Osteoblast (primary cell): Measurements from ENCODE around the gene GPRIN2. TPM values are rescaled to one million over a fixed set of nuclear protein-coding genes. Genes with fewer than 3 reads are reported as not detected.

Experiments used
- DNase-seq: peaks from one replicate; pipeline ENCODE4 v3.0.0; 2011; ENCODE audit warnings: low spot score, mixed read lengths; ENCODE audit not compliant: insufficient read length; ENCODE audit errors: missing footprints
- H2AFZ ChIP-seq: 2 replicates; pipeline ENCODE4 v1.6.0; 2011; ENCODE audit warnings: mild to moderate bottlenecking, low read length
- H3K27ac ChIP-seq: 2 replicates; pipeline ENCODE4 v1.5.1; 2011; ENCODE audit warnings: mild to moderate bottlenecking, low read depth, low read length, moderate library complexity
- H3K27me3 ChIP-seq: 2 replicates; pipeline ENCODE4 v1.6.0; 2012; ENCODE audit warnings: mild to moderate bottlenecking, control low read depth, inconsistent platforms, low read length, moderate library complexity; ENCODE audit not compliant: insufficient read depth
- H3K36me3 ChIP-seq: 2 replicates; pipeline ENCODE4 v1.5.1; 2011; ENCODE audit warnings: mild to moderate bottlenecking, low read length, control low read depth, moderate library complexity; ENCODE audit not compliant: insufficient read depth
- H3K4me1 ChIP-seq: 2 replicates; pipeline ENCODE4 v1.5.1; 2011; ENCODE audit warnings: mild to moderate bottlenecking, low read length, control low read depth, moderate library complexity; ENCODE audit not compliant: insufficient read depth
- H3K4me2 ChIP-seq: 2 replicates; pipeline ENCODE4 v1.6.0; 2011; ENCODE audit warnings: mild to moderate bottlenecking, low read length; ENCODE audit not compliant: insufficient read depth
- H3K4me3 ChIP-seq: fragments of 200-600 bp; sonication (generic); 3 replicates; pipeline ENCODE4 v1.5.1; 2012; ENCODE audit warnings: mild to moderate bottlenecking, low read length, inconsistent platforms; ENCODE audit not compliant: insufficient read depth
- H3K79me2 ChIP-seq: 2 replicates; pipeline ENCODE4 v1.6.0; 2012; ENCODE audit warnings: mild to moderate bottlenecking, low read length, control low read depth, inconsistent platforms; ENCODE audit not compliant: insufficient read depth
- H3K9me3 ChIP-seq: 2 replicates; pipeline ENCODE4 v1.5.1; 2011; ENCODE audit warnings: low read depth, low read length, control low read depth
- H4K20me1 ChIP-seq: 2 replicates; pipeline ENCODE4 v1.6.0; 2012; ENCODE audit warnings: mild to moderate bottlenecking, low read length, control low read depth; ENCODE audit not compliant: insufficient read depth
- total RNA-seq: library from RNA; depleted of rRNA; stranded (reverse); fragments of >200 nt; gene quantifications from 2 replicates; pipeline ENCODE4 v1.2.3, GENCODE V29; 2012
- TF ChIP-seq, protein P1 (sequence below): IDR thresholded peaks from 2 replicates; pipeline ENCODE4 v1.5.1; 2011; ENCODE audit warnings: mild to moderate bottlenecking, low read depth, low read length, moderate library complexity; ENCODE audit errors: extremely low read depth

The GPRIN2 gene
- total RNA-seq, 1 donor = not detected

DNA sequence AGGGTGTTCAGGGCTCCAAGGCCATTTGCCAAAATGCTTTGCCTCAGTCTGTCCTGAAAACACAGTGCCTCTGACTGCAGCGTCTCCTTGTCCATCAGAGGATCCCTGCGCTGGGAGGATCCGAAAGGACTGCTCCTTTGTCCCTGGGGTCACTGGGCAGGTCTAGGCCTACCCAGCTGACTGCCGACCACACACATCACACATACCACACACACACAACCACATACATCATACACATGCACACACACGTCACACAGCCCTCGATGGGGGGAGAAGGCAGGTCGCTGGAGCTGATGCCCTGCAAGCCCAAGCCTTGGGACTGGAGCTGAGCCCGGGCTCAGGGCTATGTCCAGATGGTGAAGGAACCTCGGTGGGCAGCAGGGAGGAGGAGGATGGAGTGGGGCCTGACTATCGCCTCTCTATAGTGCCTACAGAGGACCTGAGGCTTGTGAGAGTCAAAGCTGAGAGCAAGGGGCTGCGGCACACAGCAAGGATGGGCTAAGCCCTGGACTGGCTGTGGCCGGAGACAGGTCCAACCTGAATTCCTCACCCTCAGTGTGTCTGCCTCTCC lies 29.1 kb downstream of the GPRIN2 start:
- Histone ChIP-seq H2AFZ (no peak overlapping the region), H4K20me1 (no peaks in the 10 kb centered on the region), H3K4me2 (no peak overlapping the region), H3K9me3 (no peaks in the 10 kb centered on the region), H3K4me1 (peaks cover 36% of the 10 kb centered on the region), H3K27me3 (no peaks in the 10 kb centered on the region), H3K36me3 (no peaks in the 10 kb centered on the region), H3K79me2 (no peaks in the 10 kb centered on the region), H3K27ac (no peak overlapping the region), H3K4me3 (no peak overlapping the region)
- no peak for DNase-seq
- TF ChIP-seq, protein P1, sequence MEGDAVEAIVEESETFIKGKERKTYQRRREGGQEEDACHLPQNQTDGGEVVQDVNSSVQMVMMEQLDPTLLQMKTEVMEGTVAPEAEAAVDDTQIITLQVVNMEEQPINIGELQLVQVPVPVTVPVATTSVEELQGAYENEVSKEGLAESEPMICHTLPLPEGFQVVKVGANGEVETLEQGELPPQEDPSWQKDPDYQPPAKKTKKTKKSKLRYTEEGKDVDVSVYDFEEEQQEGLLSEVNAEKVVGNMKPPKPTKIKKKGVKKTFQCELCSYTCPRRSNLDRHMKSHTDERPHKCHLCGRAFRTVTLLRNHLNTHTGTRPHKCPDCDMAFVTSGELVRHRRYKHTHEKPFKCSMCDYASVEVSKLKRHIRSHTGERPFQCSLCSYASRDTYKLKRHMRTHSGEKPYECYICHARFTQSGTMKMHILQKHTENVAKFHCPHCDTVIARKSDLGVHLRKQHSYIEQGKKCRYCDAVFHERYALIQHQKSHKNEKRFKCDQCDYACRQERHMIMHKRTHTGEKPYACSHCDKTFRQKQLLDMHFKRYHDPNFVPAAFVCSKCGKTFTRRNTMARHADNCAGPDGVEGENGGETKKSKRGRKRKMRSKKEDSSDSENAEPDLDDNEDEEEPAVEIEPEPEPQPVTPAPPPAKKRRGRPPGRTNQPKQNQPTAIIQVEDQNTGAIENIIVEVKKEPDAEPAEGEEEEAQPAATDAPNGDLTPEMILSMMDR = no peak

- no peak overlapping the region for H2AFZ ChIP-seq
- H3K4me3 ChIP-seq = no peak overlapping the region
- no peak overlapping the region for H3K4me2 ChIP-seq
- no peak overlapping the region for H3K27ac ChIP-seq
- no peaks in the 10 kb centered on the region for H3K36me3 ChIP-seq
- no peaks in the 10 kb centered on the region for H3K27me3 ChIP-seq
- H3K4me1 ChIP-seq = peaks cover 36% of the 10 kb centered on the region
- no peaks in the 10 kb centered on the region for H4K20me1 ChIP-seq
- no peak for DNase-seq
- no peaks in the 10 kb centered on the region for H3K79me2 ChIP-seq
- no peaks in the 10 kb centered on the region for H3K9me3 ChIP-seq
- TF ChIP-seq, protein P1 = no peak
Observed at GRCh38 chr10:46526682-46527038, 29.8 kb downstream of the GPRIN2 start.

DNA sequence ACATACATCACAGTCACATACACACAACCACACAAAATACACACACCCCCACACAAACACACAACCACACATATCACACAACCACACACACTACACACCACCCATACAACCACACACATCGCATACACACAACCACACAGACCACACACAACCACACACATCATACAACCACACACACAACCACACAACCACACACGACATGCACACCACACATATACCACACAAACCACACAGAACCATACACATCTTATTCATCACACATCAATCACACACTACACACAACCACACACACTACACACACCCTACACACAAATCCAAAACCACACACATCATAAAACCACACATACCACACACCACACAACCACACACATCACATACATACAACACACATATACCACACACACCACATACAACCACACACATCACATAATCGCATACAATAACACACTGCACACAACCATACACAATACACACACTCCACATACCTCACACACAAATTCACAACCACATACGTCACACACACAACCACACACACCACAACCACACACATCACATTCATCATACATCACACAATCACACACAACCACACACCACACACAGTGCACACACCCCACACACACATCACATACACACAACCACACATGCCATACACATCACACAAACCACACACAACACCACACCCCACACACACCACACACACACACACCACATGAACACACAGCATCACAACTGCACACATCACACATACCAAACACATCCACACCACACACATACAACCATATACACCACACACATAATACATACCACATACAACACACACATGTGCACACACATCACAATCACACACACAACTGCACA lies 30.4 kb downstream of the GPRIN2 start:
- Histone ChIP-seq H3K4me3 (no peak overlapping the region), H3K4me2 (no peak overlapping the region), H3K4me1 (peaks cover 38% of the 10 kb centered on the region), H3K9me3 (no peaks in the 10 kb centered on the region), H2AFZ (no peak overlapping the region), H3K27me3 (no peaks in the 10 kb centered on the region), H3K27ac (no peak overlapping the region), H3K79me2 (no peaks in the 10 kb centered on the region), H4K20me1 (no peaks in the 10 kb centered on the region), H3K36me3 (no peaks in the 10 kb centered on the region)
- no peak for DNase-seq
- TF ChIP-seq, protein P1 = no peak

DNA sequence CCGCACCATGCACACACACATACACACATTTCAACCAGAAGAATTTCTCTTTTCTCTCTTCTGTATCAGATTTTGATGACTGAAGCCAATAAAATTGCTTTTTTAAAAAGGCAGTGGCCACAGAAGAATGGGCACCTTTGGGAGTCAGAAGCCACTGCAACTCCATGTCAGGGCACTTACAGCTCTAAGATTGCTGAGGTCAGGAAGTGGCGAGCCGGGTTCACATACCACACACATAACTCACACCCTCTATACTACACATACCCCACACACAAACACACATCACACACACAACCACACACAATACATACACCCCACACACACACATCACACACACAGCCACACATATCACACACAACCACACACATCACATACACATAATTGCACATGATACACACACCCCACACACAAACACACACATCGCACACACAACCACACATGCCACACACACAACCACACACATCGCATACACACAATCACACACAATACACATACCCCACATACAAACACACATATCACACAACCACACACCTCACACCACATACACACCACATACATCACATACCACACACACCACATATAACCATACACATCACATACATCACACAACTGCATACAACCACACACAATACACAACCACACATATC lies 31.2 kb downstream of the GPRIN2 start:
- TF ChIP-seq, protein P1 = no peak
- Histone ChIP-seq H3K4me3 (no peak overlapping the region), H2AFZ (no peak overlapping the region), H3K4me2 (no peak overlapping the region), H3K36me3 (no peaks in the 10 kb centered on the region), H3K27me3 (no peaks in the 10 kb centered on the region), H4K20me1 (no peaks in the 10 kb centered on the region), H3K9me3 (no peaks in the 10 kb centered on the region), H3K27ac (peak overlapping the region; percentile 67), H3K79me2 (no peaks in the 10 kb centered on the region), H3K4me1 (peaks cover 37% of the 10 kb centered on the region)
- peak; percentile 94 for DNase-seq
